HG03139 (cell line): ENCODE measurements around the gene ADIRF.
"Not testable (repeated sequence)": the region's sequence is repeated elsewhere in the genome, so short reads cannot be mapped to it uniquely, and the experiment has no call there.

Experiments
- ATAC-seq: cut with Tn5 transposase; IDR thresholded peaks from one replicate; pipeline ENCODE4 v1.9.1; 2021; ENCODE audit not compliant: unreplicated experiment

ADIRF gene

GRCh38 chr10:87019504-87019903 is 51.2 kb downstream of the ADIRF start:
- ATAC-seq, result not testable (repeated sequence)

- ATAC-seq, result not testable (repeated sequence)
Measured at GRCh38 chr10:87020056-87020455, 51.8 kb downstream of the ADIRF start, which contains the start of gene FAM25A. FAM25A (plus strand) TSS chr10:87020294; CDS start chr10:87020325, 31 bp downstream.
